ENCODE measurements around the gene FXYD1.
A peak's percentile ranks its signal among the peaks of the same experiment; 100 is the strongest.
"Not testable (repeated sequence)": the region's sequence is repeated elsewhere in the genome, so short reads cannot be mapped to it uniquely, and the experiment has no call there.

The FXYD1 gene

DNA sequence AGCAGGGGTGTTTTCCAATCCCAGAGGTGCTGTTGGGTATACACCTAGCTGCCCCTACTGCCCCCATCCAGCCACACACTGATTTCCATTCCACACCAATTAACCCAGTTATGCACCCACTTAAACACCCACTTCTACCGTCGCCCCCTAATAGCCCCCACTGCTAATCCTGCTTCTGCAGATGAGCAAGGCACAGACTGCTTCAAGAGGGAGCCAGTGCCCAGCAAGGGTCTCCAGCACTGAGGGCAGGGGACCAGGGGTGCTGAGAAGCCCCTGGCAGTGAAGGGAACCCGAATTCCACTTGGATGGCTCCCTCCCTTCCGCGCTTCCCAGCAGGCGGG is 5.6 kb downstream of the FXYD1 start:
- DNase-seq = no peak

DNA sequence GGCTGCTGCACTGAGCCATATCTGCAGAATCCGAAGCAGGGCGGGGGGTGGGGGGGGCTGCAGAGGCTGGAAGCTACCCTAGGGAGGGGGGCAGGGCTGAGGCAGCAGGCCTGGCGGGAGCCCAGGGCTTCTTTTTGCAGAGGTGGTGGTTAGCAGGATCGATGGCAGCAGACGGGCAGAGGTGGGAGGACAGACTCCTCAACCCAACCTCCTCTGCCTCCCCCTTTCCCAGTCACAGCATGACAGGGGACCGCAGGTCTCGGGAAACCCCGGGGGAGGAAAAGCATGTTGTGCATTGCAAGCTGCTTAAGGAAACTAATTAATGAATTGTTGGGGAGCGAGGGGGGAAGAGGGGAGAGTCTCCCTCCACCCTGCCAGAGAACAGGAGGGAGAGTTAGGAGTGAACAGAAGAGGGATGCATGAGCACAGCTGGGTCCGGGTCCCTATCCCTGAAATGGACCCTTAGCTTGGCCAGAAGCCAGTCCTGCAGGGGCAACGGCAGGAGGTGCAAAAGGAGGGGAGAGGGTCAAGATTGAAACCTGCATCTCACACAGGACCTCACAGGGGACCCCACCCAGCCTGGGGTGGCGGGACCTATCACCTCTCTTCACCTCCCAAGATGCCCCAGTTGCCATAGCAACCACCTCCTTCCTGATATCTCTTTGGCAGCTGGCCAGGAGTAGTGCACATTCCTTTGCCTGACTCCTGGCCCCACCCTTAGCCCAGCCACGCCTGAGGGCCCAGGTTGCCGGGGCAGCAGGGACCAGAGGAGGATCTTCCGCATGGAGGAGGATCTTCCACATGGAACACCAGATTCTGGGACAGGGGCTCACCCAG is 6.2 kb downstream of the FXYD1 start:
- no peak for DNase-seq

DNA sequence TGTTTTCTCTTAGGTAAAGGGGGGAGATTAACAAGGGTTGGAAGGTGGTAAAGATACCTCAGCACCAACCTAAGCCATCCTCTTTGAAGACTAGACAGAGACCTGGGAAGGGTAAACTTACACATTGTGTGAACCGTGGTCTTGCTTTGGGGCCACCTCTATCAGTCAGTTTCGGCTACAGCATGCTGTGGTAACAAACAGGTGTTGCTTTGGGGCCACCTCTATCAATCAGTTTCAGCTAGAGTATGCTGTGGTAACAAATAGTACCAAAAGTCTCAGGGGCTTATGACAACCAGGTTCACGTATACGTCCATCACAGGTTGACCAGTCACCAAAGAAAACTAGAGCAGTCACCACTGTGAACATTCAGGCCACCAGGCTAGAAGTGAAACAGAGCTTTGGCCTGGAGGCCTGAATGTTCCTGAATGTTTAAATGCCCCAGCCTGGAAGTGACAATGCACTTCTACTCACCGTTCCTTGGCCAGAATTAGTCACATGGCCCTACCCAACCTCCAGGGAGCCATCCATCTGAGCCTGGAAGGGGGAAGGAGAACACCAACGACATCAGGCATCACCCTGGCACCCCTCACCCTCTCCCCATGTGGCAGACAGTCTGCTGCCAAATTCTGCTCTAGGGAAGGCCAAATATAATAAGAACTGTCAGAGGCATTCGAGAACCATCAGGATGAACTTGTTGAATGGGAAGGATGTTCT is 8.3 kb downstream of the FXYD1 start:
- no peak for DNase-seq

DNA sequence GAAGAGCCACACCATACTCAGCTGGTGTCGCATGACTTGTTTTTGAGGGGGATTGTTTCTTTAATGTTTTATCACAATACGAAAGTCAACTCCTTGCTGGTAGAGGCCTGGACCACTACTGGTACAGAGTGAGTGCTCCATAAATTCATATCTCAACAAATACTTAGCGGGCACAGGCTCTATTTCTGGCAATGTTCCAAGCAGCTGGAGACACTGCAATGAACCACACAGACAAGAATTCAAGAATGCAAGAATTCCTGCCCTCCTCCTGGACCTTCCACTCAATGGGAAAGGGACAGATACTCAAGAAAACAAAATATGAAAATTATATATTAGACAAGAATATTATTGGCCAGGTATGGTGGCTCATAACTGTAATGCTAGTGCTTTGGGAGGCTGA is 10.8 kb downstream of the FXYD1 start:
- DNase-seq = no peak

DNA sequence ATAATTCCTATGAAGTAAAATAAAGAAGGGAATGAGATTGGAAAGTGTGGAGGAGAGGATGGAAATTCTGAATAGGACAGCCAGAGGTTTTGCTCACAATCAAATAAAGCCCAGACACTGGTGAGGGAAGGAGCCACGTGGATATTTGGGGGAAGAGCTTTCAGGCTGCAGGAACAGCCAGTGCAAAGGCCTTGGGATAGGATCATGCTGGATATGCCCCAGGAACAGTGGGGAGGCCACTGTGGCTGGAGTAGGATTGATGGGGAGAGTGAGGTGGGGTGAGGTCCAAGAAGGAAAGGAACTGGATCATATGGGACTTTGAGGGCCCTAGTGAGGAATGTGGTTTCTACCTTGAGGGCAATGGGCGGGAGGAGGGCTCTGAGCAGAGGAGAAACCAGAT is 11.8 kb downstream of the FXYD1 start:
- DNase-seq = no peak

DNA sequence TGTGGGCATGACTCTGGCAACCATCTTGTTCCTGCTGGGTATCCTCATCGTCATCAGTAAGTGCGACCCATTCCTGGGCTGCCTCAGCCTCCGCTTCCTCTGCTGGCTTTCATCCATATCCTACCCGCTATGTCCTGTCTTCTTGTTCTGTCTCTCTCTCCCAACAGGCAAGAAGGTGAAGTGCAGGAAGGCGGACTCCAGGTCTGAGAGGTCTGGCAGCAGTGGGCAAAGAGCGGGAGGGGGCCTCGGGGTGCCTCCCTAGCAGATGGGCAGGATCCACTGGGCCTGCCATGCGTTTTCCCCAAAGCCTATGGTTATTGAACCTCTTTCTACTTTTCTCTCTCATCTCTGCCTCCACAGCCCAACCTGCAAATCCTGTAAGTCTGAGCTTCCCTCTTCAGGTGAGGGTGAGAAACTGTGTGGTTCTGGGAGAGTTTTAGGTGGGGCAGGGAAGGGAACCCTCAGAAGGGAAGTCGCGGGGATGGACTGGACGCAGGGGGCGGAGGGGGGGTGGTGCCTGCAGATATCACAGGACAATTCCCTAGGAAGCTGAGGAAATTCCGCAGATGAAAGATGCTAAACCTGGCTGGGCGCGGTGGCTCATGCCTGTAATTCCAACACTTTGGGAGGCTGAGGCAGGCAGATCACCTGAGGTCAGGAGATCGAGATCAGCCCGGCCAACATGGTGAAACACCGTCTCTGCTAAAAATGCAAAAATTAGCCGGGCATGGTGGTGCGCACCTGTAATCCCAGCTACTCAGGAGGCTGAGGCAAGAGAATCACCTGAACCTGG is 12.8 kb downstream of the FXYD1 start:
- DNase-seq = no peak

DNA sequence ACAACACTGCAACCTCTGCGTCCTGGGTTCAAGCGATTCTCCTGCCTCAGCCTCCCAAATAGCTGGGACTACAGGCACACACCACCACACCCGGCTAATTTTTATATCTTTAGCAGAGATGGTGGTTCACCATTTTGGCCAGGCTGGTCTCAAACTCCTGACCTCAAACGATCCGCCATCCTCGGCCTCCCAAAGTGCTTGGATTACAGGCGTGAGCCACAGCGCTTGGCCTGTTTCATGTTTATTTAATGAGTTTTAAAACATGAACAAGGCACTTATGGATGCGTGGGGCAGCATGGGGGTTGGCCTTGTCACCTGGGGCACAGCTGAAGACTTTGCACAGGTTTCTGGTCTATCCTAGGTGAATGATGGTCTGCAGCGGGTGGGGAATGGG is 14.5 kb downstream of the FXYD1 start:
- not testable (repeated sequence) for DNase-seq

DNA sequence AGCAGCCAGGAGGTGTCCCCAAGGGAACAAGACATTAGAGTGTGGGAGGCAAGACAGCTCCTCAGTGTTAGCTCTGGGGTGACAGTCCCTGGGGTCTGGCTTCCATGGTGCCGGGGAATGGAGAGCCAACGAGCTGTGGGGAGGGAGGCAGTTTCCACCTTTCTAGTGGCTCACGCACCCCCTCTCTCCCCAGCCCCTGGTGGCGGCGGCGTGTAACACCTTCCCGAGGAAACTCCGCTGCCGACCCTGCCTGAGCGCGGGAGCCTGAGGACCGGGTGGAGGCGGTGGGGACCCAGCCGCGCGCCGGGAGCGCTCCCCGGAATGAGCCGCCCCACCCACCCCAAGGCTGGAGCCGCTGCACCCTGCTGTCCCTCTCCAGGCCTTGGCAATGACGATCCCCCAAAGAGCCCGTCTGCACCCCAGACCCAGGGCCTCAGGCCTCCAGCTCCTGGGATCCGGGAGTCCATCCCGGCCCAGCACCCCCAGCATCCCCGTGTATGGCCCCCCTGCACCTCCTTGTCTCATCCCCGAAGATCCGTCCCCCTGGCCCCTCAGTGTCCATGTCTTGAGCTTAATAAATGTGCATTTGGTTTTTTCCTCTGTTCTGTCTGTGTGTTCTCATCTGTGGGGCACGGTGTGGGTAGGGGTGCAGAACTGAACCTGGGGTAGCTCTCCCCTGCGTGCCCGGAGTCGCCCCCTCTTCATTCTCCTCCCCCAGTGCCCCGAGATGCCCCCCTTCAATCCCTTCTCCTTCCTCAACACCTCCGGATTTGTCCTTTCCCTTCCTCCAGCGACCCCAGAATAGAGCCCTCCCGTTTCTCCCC is 15.3 kb downstream of the FXYD1 start:
- DNase-seq = peak; percentile 89

DNA sequence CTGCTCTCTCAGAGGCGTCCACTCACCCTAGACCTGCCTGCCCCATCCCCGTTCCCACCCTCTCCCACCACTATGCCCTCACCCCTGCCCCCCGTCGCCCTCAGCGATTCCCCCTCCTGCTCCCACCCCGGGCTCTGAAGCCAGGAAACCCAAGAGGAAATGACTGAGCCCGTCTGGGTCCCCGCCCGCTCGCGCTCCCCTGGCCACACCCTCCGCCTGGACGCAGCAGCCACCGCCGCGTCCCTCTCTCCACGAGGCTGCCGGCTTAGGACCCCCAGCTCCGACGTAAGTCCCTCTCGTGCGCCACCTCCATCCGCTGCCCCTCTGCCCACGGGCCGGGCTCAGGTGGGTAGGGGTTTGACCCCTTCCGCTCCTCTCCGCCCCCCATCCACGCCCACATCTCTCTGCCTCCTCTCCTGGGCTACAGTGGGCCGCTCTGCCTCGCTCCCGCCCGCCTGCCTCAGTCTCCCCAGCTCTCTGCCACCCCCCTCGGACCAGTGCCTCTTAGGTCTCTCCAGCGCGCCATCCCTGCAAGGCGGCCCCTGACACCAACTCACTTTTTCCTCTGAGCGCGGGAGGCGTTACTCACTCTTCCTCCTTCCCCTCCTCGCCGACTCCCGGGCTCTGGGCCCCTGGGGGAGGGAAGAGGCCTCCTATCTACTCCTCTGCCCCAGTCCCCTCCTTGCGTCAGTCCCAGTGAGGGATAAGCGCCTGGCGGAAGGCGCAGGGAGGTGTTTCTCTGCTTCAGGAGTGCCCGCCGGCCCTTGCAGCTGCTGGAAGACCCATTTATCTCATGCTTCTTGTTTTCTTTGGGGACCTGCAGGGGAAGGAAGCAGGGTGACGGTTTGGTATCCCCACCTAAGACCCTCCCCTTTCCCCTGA is 16.1 kb downstream of the FXYD1 start, which contains the start of gene FXYD5:
TSS of gene FXYD5 (plus strand) at position 211 of the 882 bp plus-strand sequence. CDS start 816 bp downstream, outside the sequence.
- DNase-seq = peak; percentile 89

DNA sequence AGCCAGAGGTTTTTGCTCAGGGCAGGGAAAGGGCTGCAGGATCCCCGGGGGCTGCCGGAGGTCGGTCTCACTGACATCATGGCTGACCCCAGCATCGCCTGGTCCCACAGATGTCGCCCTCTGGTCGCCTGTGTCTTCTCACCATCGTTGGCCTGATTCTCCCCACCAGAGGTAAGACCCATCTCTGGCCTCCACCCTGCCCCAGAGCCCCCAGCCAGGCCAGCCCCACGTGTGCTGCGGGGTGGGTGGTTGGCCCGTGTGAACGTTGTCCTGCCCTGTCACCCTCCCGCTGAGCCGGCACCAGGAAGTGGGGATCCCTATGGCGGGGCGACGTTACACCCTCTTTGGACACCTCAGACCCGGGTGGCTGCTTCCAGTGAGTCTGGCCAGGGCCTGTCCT is 16.8 kb downstream of the FXYD1 start:
- DNase-seq = peak; percentile 75

DNA sequence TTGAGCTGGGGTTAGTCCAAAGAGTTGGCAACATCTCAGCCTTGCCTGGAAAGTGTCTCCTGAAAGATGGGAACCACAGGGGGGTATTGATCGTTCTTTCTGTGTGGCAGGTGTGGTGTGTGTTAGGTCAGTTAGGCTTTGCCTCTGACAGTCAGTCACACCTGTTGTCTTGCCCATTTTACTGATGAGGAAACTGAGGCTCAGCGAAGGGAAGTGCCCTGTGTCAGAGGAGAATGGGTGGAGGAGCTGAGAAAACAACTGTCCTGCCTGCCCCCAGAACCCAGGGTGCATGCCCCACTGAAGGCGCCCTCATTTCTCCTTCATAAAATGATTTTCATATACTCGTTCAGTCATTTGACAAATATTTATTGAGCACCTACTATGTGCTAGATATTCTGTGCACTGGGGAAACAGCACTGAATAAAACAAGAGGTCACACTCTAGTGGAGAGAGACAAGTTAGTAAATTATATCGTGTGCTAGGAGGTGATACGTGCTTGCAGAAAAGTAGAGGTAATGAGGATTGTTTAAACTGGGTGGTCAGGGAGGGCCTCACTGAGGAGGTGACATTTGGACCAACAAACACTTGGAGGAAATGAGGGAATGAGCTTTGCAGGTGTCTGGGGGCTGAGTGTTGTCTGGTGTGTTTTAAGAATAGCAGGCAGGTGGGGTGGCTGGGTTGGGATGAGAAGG is 17.5 kb downstream of the FXYD1 start:
- DNase-seq = no peak

DNA sequence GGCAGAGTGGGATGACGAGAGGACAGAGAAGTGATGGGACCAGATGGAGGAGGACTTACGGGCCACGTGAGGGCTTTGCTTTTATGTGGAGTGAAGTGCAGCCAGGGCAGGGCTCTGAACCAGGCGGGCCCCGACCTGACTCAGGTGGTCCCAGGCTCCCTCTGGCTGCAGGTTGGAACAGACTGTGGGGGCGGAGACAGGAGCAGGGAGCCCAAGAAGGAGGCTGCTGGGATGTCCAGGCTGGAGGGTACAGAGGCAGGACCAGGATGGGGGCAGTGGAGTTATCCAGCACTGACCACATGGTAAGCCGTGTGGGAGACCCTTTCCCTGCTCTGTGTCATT is 18.0 kb downstream of the FXYD1 start:
- DNase-seq = no peak

DNA sequence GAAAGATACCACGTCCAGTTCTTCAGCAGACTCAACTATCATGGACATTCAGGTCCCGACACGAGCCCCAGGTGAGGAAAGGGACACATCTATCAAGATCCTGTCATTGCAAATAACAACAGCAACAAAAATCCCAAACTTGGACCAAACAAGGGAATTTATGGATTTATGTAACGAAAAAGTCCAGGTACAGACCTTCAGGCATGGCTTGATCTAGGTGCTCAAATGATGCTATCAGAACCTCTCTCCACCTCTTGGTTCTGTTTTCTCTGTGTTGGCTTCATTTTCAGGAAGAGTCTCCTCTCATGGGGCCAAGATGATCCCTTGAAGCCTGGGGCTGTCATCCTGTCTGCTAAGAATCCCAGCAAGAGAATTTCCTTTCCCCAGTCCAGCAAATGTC is 18.8 kb downstream of the FXYD1 start:
- DNase-seq = no peak

DNA sequence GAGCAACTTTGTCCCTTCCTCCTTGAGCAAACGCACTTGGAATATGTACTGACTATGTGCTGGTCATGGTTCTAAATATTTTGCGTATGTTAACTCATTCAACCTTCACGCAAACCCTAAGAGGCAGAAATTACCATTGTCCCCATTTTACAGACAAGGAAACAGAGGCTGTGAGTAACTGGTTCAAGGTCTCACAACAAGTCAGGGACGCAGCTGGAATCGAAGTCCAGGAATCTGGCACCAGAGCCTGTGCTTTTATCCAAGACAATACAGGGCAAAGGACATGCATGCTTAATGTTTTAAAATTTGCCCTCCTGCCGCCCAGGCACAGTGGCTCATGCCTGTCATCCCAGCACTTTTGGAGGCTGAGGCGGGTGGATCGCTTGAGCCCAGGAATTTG is 21.0 kb downstream of the FXYD1 start:
- no peak for DNase-seq

DNA sequence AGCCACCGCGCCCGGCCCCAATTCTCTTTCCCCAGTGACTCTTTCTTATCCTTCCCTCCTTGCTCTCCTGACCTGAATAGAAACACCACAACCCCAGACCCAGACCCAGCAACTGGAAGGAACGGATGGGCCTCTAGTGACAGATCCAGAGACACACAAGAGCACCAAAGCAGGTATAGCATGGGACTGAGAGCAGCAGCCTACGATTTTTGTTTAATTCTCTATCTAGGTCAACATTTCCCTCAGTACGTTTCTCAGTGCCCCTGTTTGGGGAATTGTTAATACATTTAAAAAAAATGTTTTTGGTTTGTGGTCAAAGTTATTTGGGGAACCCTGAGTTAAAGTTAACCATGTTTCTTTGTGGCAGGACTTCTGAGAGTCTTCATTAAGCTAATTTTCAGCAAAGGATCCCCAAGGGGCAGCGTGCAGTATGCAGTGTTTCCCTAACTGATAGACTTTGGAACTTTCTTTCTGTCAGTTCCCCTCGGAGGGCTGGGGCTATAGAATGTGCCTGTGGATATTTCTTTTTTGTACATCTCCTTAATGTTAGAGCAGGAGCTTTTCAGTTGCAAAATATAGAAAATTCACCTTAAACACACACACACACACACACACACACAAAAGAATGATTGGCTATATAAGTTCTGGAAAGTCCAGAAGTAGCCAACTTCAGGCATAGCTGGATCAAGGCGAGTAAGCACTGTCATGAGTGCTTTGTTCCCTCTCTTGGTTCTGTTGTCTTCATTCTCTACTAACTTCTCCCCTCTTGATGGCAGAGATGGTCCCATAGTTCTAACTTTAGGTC is 22.2 kb downstream of the FXYD1 start:
- DNase-seq = no peak

DNA sequence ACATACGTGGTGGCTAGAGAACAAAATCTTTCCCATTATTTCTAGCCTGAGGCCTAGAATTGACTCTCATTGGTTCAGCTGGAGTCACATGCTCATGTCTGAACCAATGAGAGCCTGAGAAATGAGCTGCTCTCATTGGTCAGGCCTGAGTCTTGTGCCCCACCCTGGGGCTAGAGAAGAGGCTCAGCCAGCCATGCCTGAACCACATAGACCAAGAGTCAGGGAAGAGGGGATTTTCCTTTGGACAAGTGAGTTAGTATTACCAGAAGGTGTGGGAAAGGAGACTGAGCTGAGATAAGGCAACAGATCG is 22.8 kb downstream of the FXYD1 start:
- no peak for DNase-seq

DNA sequence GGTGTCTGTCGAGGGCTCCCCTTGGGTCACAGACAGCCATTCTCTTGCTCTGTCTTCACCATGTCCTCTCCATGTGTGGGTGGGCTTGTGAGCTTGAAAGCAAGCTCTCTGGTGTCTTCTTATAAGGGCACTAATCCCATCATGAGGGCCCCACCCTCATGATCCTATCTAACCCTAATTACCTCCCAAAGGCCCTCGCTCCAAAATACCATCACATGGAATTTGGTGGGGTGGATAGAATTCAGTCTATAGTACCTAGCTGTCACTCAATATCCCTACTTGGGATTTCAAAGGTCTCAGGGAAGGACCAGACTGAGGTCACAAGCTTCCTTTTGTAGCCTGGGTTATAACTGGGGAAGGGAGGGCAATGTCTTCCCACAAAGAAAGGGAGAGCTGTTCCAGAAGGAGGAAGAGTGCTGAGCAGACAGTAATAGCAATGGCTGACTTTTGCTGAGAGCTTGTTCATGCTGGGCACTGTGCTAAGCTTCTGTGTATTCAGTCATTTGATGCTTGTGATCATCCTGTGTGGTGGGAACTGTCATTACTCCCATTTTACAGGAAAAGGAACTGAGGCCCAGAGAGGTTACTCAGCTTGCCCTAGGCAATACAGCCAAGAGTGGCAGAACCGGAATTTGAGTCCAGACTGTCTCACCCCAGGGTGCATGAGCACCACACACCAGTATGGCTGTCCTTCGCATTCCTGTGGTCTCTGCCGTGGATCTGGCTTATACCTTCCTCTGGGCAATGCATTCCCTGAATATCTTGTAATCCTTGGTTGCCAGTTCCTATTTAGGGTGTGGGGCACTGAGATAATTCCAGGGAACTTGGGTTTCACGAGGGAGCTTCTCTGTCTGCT is 24.1 kb downstream of the FXYD1 start:
- no peak for DNase-seq

DNA sequence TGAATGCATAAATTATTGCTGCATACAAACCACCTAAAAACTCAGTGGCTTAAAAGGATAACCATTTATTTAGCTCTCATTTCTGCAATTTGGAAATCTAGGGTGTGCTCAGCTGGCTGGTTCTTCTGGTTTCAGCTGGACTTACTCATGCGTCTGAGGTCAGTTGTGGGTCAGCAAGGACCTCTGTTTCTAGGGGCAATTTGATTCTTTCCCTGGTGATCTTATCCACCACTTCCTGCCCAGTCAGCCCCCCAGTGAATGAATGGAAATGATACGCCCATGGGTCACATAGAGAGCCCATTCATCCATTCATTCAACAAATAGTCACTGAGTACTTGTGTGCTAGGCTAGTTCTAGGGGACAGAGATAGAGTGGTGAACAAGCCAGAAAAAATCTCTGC is 25.8 kb downstream of the FXYD1 start:
- DNase-seq = no peak

Measured in activated CD8-positive, alpha-beta memory T cell treated with anti-CD3 and anti-CD28 coated beads, Interleukin-2, amount 50 U/mL, for 48 hours (primary cell).